Stimulated activated naive CD8-positive, alpha-beta T cell treated with anti-CD3 and anti-CD28 coated beads, Interleukin-15, Interleukin-2, amounts not matched to agents 100 U/mL and 50 U/mL, for 24 hours (primary cell): ENCODE results near the gene PTH.
A peak's percentile ranks its signal among the peaks of the same experiment; 100 is the strongest.

ENCODE experiments used
- ATAC-seq: fragments of 150-1000 bp; cut with Tn5 transposase; one replicate; pipeline ENCODE4 v1.10.0; 2021
- DNase-seq: peaks from one replicate; pipeline ENCODE4 v3.0.0; 2021

Gene PTH

DNA sequence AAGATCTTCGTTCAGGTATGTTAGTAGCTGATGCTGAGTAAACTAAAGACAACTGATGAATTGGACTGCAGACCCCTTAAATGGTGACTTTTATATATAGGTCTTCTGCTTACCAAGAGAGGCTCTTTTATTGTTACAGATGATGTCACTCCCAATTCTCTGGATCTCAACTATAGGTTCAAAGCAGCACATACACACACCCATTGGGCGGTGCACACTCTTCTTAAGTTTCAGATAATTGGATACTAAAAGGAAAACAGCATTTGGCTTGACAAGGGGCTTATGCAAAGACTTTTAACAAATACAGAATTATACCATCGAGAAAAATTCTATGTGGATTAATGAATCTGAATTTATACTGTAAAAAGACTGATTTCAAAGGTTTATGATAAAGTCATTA, at the start of gene PTH:
PTH (minus strand) TSS at position 69 of the 400 bp plus-strand sequence. CDS start 3,142 bp downstream, outside the sequence.
- no peak for DNase-seq
- ATAC-seq = no peak

DNA sequence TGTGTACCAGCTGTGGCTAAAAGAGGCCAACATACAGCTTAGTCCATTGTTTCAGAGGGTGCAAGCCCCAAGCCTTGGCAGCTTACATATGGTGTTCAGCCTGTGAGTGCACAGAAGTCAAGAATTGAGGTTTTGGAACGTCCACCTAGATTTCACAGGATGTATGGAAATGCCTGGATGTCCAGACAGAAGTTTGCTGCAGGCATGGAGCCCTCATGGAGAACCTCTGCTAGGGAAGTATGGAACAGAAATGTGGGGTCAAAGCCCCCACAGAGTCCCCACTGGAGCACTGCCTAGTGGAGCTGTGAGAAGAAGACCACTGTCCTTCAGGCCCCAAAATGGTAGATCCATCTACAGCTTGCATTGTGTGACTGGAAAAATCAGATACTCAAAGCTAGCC, 42.2 kb upstream of the PTH start:
- DNase-seq (no peak), ATAC-seq (no peak)

- ATAC-seq (no peak), DNase-seq (no peak)
These were observed 40.0 kb upstream of the PTH start for GRCh38 chr11:13535819-13536218.

GRCh38 chr11:13534358-13534757, 38.6 kb upstream of the PTH start:
- DNase-seq (no peak), ATAC-seq (no peak)

DNA sequence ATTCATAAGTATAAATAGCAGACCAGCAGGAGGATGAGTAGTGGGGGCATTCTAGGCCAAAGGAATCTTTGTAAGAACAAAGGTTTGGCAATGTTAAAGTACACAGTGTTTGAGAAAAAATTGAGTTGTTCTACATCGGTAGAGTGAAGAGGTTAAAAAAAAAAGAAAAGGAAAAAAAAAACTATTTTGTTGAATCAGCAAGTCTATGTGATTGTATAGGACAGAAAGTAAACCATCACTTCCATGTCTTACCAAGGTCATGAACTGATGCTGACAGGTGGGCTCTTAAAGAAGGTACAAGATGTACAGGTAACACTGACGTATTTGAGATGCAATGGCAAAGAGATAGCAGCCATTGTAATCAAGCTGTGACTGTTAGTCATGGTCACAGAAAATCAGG, 29.5 kb upstream of the PTH start:
- DNase-seq (no peak), ATAC-seq (no peak)

DNA sequence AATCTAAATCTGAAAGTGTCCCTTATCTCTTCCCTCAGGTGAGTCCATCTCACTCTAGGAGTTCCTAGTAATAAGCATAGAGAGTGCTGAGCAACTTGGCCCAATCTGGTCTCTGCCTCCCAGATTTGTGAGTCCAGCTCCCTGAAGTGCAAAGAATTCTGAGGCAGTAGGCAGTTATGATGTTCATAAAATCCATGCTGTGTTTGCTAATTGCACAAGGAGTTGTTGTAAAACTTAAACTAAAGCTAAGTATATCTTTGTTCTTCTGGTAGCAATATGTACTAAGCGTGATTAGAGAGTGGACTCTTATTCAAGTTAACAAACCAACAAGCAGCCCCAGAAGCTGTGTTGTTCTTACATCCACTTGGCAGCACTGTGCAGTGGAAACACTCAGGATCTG, 7.6 kb upstream of the PTH start:
- no peak for DNase-seq
- ATAC-seq = no peak

- no peak for ATAC-seq
- DNase-seq = no peak
These were observed 6.7 kb upstream of the PTH start for GRCh38 chr11:13502492-13502891.

DNA sequence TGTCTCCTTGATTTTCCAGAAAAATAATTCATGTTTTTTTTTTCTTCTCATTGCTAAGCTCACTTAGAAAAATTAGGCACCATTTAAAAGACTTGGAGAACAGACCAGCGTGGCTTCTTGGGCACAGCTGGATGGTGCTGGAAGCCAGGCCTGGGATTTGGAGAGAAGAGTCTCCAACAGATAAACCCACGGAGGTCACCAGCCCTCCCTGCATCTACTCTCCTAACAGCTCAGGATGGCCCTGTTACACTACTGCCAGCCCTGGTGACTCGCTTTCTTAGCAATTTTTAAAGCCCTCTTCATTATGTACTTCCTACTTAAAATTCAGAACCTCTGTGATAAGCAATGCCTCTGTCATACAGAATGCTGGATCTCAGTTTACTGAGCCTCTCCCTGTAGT, 1.7 kb downstream of the PTH start:
- no peak for ATAC-seq
- DNase-seq = no peak

GRCh38 chr11:13487661-13488030, 8.2 kb downstream of the PTH start:
- no peak for ATAC-seq
- DNase-seq = no peak

GRCh38 chr11:13486926-13487660, 8.7 kb downstream of the PTH start:
- DNase-seq (peak; percentile 63), ATAC-seq (peak; percentile 76)

DNA sequence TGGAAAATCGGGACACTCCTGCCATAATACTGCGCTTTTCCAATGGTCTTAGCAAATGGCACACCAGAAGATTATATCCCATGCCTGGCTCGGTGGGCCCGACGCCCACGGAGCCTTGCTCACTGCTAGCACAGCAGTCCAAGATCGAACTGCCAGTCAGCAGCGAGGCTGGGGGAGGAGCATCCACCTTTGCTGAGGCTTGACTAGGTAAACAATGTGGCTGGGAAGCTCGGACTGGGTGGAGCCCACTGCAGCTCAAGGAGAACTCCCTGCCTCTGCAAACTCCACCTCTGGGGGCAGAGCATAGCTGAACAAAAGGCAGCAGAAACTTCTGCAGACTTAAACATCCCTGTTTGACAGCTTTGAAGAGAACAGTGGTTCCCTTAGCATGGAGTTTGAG, 15.6 kb downstream of the PTH start:
- ATAC-seq = no peak

GRCh38 chr11:13479688-13480087, 16.1 kb downstream of the PTH start:
- ATAC-seq (no peak), DNase-seq (no peak)

More for the DNA sequence above, 15.6 kb downstream of the PTH start:
- DNase-seq = no peak

- ATAC-seq (no peak), DNase-seq (no peak)
These were observed 20.7 kb downstream of the PTH start for GRCh38 chr11:13475091-13475490.

- ATAC-seq = no peak
These were observed 22.6 kb downstream of the PTH start for GRCh38 chr11:13473013-13473722.

DNA sequence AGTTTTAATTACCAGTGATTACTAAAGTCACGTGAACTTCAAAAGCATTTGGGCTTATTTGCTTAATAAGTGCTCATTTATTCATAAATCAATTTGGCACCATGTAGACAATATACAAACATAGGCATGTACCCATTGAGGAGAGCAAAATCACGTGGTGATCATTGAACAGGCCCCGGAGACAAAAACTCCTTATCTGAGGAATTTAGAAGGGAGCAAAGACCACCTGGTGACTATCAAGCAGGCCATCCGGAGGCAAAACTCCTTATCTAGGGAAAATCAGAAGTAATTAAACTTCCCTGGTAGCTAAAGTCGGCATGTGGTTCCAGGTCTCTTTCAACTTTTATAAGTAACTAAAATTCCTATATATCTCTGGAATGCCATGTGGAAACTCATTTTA, 27.0 kb downstream of the PTH start:
- no peak for DNase-seq
- ATAC-seq = no peak

More at GRCh38 chr11:13473013-13473722, 22.6 kb downstream of the PTH start:
- no peak for DNase-seq

DNA sequence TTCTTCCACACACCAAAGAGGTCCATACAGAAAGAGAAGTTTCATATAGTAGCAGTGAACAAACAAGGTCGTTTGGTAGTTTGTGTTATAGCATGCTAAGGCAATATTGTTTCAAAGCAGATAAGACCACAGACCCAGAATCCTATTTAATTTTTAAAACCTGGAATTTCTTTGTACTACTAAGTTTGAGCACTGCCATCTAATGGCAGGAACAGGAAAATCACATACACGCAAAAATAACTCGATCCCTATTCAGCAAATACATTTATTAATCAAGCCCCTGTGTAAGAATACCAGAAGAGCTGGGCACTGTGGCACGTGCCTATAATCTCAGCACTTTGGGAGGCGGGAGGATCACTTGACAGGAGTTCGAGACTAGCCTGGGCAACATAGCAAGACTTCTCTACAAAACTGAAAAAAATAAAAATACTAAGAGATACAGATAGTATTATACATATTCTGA, 29.9 kb downstream of the PTH start:
- no peak for DNase-seq
- ATAC-seq = no peak

DNA sequence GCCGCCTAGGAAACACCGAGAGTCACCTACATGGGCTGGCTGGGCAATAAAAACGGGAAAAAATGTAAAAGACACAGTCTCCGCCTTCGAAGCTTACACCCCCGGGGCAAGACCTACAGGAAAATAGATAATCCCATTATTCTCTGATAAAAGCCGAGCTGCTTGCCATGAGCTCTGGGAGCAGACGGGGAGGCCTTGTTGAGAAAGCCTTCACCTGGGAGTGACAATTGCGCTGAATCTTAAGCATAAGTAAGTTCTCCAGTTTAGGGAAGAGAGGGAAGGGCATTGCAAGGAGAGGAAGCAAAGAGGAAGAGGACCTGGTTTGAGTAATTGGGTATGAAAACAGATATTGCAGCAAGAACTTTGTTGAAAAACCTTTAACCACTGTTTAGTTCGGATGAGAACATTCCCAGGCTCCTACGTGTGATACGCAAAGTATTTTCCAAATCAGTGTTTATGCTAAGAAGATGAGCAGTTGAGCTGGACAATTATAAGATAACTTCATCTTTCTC, 32.0 kb downstream of the PTH start:
- ATAC-seq (no peak), DNase-seq (no peak)

GRCh38 chr11:13462901-13463778, 32.7 kb downstream of the PTH start, which contains the start of gene BTBD10:
Gene BTBD10 (minus strand): TSS chr11:13463222. CDS start chr11:13445124, 18,098 bp downstream.
- peak; percentile 98 for ATAC-seq
- DNase-seq = peak; percentile 90

GRCh38 chr11:13462311-13462900, 33.4 kb downstream of the PTH start:
- ATAC-seq (peak; percentile 59), DNase-seq (peak; percentile 74)

GRCh38 chr11:13461291-13461690, 34.5 kb downstream of the PTH start:
- ATAC-seq (no peak), DNase-seq (no peak)

DNA sequence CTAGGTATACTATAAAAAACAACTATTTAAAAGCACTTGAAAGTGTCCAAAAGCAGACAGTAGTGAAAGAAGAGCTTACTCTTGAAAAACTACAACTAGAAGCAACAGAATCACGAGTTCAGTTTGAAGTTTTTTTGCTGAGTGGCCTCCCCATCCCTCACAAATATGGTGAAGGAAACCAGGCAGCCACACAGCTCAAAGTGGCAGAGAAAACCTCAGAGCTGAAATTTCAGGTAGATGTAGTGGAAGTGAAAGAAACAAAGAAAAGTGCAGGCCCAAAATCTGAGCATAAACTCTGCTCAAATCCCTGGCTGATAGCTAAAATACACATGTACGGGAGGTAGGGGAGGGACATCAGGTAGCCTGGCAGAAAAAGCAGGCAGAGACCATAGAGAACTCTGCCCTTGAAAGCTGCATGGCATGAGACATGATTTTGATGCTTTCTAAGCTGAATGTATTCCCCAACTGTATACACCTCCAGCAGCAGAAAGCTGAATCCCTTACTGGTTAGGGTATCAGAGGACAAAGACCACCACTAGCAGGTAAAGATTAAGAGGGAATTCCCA, 44.9 kb downstream of the PTH start:
- DNase-seq = no peak
- ATAC-seq = no peak

- ATAC-seq (no peak), DNase-seq (no peak)
These were observed 46.3 kb downstream of the PTH start for GRCh38 chr11:13449522-13449921.
